Hematopoietic multipotent progenitor cell treated with erythropoietin and hydrocortisone succinate and interleukin-3 and kit ligand, for 17 days (in vitro differentiated cells): ENCODE data around the gene RPRD1B.
"Not testable (repeated sequence)": the region's sequence is repeated elsewhere in the genome, so short reads cannot be mapped to it uniquely, and the experiment has no call there.

Experiments used
- DNase-seq: peaks from one replicate; pipeline ENCODE4 v3.0.0-alpha.2; 2015; ENCODE audit warnings: low spot score

The RPRD1B gene

DNA sequence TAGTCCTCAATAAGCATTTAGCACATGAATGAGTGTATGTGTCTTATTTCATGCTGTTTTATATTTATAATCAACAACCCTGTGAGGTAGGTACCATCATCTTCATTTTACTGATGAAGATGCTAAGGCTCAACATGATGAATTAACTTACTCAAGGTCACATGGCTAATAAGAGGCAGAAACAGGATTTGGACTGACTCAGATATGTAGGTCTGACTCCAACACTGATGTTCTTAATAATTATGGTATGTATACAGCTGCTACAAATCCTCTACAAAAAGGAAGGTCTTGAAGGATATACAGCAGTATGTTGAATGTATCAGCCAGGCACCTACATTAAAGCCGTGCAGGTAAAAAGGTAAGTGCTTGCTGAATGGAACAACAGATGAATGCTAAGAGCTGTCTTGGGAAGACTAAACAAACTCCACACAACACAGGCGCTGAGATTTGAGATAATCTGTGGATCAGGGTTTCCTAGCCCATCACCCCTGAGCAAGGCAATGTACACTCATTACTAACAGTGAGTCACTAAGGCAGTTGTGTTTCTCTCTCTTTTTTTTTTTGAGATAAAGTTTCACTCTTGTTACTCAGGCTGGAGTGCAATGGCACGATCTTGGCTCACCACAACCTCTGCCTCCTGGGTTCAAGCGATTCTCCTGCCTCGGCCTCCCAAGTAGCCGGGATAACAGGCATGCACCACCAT, 32.2 kb upstream of the RPRD1B start:
- no peak for DNase-seq

DNA sequence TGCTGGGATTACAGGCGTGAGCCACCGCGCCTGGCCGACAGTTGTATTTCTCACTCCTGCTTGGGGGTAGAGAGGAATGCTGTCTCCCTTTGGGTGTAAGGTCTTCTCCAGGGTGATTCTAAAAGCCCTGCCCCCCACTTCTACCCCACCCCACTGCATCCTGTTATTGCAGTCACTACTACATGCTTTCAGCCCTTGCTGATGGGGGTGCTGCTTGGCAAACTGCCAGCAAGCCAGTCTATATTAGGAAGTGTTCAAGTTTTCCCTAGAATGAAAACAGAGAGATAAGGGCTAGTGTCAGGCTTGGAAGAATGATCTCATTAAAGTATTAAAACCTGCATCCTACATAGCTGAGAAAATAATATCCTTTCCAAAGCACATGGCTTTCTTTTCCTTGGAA, 31.6 kb upstream of the RPRD1B start:
- DNase-seq = no peak

DNA sequence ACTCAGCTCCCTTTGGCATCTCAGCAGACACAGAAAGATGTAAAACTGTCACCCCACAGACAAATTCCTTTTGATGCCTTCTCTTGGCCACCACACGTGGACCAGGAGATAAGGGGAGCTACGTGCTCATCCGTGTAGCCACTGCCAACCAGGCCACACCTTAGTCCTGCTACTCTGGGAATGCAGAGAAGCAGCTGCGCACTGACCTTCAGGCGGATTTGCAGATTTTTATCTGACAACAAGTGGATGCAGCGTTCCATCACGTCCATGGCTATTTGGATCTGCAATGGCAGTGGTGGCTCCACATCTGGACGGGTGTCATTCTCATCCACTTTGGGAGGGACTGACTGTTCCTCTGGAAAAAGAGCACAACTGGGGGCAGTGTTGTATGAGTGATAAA, 31.1 kb upstream of the RPRD1B start:
- DNase-seq = no peak

DNA sequence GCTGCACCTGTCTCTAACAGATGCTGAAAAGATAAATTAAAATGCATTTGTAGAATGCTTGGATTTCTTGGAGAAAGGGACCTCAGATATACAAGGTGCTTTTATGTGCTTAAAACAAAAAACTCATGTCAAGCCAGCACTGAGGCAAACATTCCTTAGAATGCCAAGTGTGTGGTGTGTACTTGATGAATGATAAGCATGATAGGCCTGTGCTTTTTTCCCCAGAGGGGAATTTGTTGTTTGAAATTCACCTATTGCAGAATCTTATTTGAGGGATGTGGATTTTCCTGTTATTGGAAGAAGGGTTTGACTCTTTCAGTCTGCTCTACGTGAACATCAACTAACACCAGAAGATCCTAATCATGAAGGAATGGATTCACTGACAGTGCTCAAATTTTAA, 29.1 kb upstream of the RPRD1B start:
- no peak for DNase-seq

DNA sequence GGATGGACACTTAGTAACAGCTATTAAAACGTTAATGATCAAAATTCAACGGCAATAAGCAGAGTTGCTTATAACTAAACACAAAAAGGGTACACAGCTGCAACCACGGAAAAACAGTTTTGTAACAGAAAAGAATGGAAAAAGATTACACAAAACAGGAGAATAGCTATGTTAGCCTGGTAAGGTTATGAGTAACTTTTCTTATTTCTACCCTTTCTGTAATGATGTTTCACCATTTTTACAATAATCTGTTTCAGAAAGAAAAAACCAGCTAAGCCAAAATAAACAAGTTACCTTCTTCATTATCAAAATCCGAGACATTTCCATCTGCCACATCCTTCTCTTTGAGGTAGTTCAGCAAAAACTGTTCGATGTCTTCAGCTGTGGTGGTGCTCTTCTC, 27.6 kb upstream of the RPRD1B start:
- DNase-seq = no peak

DNA sequence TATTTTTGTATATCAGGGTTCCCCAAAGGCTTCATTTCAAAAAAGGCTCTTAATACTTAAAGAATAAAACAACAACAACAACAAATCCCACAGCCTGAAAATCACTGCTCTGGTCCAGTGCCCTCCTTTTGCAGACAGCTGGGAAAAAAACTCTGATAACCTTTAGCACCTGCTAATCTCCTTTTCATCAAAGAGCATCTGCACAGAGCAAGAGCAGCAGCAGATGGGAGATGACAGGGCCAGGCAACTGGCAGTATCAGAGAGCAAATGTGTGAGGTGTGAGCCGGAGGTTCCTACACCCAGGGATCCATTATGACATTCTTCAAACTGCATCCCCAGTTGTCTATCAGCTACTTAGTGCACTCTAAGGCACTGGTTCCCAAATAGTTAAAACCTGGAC, 26.0 kb upstream of the RPRD1B start:
- no peak for DNase-seq

DNA sequence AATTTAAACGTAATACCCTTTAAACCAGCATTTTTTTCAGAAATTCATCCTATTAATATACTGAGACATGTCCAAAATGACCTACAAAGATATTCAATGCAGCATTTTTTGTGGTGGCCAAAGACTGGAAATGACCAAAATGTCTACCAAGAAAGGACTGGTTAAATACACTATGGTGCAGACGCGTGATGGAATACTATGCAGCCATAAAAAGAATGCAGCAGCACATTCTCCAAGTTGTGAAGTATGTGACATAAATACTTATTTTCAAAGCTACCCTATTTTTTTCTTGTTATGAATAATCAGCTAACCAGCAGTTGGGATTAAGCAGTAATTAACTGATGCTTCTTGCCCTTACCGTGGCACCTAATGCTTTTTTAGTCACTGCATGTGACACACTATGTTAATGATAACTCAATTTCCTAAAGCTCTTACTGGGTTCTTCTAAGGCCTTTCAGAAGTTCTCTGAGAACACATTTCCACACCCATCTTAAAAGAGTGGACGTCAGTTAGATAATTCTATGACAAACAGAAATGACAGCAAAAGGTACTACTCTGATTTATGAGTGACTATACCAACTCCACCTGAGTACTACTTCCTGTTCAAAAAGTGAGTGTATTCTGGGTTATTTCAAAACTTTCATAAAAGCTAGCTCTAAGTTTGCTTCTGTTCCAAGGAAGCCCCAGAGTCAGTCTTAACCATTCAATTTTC, 25.2 kb upstream of the RPRD1B start:
- DNase-seq = no peak

DNA sequence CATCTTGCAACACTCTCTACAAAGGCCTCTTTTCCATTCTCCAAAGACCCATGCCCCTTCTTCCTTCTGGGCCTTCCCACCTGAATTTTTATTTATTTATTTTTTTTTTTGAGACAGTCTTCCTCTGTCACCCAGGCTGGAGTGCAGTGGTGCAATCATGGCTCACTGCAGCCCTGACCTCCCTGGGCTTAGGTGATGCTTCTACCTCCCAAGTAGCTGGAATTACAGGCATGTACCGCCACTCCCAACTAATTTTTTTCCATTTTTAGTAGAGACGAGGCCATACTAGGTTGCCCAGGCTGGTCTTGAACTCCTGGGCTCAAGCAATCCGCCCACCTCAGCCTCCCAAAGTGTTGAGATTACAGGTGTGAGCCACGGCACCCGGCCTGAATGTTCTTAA, 24.1 kb upstream of the RPRD1B start:
- not testable (repeated sequence) for DNase-seq

DNA sequence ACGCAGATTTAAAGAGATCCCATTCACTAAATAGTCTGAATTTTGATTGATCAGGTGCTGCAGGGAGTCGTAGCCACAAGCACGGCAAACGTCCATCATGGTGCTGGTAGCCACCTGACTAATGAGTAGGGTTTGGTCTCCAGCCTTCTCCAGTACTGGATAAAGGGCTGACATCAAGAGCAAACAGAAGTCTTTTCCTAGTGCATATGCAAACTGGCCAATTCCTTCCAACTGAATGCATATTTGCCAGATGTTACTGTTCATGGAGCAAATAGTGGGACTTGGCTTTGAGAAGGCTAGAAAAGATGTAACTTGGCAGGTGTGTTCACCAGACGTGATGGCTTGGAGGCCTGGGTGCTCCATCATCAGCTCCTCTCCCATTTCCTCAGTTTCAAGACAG, 21.9 kb upstream of the RPRD1B start:
- DNase-seq = no peak

DNA sequence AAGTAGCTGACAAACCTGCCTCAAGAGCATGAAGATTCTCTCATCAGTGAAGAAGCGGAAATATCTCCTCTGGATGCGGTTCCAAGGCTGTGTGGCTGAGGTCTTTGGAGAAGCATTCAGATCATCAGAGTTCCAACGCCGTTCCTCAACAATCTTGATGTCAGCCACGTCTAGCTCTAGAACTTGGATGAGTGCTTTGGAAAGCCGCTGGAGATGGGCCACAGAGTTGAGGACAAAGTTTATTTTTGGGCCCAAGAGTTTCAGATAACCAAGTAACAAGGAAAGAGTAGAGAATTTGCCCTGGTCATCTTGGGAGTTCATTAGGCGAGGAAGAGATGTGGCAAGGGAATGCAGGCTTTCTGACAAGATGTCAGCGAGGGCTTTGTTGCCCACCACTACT, 21.2 kb upstream of the RPRD1B start:
- DNase-seq = no peak

DNA sequence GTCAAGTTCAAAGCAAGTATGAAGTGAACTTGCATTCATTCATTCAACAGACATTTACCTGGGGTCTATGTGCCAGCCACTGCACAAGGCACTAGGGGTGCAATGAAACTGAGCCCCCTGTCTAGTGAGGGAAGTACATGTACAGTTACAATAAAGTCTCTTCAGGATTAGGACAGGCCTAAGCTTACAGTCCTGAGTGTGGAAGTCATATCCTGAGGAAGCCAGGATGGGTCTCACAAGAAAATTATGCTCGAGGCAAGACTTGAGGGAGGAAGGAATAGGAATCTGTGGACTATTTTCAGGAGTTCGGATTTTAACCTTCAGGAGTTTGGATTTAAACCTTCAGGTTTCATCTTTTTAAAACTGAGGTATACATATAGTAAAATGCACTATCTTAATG, 19.7 kb upstream of the RPRD1B start:
- DNase-seq = no peak

DNA sequence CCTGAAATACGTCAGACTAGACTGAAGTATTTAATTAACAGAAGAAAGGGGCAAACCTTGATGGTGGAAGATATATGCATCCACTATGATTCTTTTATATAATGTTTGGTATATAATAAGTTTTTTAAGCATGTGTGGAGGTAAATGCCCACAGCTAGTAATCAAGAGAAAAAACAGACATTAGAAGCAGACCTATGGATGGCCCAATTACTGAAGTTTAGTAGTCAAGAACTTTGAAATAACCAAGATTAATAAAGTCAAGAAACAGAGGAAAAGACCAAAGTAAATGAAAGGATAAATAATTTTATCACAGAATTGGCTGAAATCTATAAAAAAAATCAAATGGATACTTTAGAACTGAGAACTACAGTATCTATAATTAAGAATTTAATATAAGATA, 15.6 kb upstream of the RPRD1B start:
- no peak for DNase-seq

DNA sequence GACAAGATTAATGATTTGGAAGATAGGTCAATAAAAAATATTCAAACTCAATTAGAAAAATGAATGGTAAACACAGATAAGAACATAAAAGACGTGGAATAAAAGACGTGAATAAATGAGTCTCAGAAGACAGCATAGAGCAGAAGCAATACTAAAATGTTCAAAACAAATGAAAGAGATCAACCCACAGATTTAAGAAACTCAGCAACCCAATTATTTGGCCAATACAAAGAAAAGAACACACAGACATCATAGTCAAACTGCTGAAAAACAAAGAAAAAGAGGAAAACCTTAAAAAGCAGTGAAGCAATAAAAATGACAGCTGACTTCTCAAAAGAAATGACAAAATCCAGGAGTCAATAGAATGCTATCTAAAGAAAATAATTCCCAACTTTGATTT, 15.2 kb upstream of the RPRD1B start:
- DNase-seq = no peak

DNA sequence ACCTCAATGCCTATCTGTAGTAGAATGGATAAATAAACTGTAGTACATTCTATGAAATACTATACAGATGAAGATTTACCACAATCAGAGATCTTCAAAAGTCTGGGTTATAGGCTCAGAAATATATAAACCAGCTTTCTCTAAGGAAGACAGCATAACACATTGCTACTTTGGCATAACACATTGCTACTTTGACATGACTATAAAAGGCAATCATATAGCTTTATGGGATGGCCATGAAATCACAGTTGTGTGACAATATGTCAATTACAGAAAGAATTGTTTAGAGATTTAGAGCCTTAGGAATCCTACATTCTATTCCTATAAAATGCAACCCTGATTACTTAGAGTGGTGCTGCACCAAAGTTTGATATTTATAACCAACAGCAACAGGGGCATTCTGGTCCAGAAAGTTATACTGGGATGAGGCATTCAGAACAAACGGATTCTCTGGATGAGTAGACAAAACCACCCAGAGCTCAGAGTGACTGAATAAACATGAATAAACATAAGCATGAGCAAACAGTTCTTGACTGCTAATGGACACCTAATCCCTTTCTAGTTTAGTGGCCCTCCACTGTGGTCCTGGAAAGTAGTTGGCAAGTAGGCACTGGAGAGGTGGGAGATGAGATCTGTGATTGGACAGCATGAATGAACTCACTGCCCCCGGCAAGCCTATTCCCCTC, 12.3 kb upstream of the RPRD1B start:
- no peak for DNase-seq

DNA sequence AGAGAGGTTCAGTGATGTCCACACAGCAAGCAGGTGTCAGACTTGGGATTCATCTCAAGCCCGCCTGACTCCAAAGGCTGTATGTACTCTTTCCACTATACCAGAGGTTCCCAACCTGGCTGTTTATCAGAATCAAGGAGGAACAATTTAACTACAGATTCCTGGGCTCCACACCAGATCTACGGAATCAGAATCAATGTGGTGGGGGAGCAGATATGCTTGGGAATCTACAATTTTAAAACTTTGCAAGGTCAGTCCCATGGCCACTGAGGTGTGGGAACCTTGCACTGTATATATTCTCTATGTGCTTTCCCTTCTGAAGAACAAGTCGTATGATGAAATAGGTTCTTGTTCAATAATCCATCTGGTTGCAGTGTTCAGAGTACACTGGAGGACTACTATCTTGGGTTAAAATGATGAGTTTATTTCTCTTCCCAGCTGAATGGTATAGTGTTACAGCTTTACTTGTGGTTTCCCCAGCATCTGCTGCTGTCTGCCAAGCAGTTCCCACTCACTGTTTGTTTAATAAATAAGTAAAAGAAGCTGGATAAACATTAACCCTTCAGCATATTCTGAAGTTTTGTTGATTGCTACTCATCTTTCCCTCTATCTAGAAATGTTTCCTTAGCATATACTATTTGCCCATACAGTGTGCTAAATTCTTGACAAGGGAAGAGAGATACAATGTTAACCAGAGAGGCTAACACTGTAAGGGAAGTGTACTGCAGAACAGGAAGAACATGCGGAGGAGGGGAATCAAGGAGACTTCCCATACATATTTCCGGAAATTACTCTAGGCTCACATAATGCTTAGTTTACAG, 10.2 kb upstream of the RPRD1B start:
- no peak for DNase-seq

DNA sequence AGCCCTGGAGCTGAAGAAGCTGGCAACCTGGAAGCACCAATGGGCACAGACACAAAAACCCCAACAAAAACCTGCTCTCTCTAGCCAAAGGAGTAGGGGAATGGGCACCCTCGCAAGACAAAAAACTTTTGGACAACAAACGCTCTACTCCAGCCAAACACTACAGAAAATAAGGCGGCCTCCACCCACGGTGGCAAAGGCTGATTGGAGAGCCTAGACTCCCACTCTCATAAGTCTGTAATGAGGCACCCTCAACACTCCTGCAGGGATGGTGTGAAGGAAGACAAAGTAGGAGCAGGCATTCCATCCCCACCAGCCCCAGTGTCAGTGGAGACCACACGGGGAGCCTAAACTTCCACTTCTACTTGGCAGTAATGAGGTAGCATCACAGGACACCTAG, 9.1 kb upstream of the RPRD1B start:
- DNase-seq = no peak

DNA sequence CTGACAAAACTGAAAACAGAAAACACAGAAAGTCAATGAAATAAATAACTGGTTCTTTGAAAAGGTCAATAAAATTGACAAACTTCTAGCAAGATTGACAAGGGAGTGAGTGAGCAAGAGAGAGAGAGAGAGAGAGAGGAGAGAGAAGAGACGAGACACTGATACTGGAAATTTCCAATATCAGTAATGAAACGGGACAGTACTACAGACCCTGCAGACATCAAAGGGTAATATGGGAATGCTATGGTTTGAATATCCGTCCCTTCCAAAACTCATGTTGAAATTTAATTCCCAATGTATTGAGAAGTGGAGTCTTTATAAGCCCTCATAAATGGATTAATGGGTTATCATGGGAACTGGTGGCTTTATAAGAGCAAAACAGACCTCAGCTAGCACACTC, 4.1 kb upstream of the RPRD1B start:
- no peak for DNase-seq

DNA sequence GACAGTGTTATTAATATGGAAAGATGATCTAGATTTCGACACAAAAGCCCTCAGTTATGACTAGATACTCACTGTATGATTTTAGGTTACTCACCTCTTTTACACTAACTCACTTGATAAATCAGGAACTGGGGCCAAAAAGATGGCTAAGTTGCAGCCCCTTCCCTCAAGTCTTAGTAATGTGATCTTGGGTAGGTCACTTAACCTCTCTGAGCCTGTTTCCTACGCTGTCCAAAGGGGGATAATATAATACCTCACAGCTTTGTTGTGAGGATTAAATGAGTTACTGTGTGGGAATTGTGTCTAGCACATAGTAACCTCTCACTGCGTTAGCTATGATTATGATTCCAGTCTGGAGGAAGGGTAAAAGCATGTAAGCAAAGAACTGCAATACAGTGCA, 1.6 kb upstream of the RPRD1B start:
- no peak for DNase-seq

DNA sequence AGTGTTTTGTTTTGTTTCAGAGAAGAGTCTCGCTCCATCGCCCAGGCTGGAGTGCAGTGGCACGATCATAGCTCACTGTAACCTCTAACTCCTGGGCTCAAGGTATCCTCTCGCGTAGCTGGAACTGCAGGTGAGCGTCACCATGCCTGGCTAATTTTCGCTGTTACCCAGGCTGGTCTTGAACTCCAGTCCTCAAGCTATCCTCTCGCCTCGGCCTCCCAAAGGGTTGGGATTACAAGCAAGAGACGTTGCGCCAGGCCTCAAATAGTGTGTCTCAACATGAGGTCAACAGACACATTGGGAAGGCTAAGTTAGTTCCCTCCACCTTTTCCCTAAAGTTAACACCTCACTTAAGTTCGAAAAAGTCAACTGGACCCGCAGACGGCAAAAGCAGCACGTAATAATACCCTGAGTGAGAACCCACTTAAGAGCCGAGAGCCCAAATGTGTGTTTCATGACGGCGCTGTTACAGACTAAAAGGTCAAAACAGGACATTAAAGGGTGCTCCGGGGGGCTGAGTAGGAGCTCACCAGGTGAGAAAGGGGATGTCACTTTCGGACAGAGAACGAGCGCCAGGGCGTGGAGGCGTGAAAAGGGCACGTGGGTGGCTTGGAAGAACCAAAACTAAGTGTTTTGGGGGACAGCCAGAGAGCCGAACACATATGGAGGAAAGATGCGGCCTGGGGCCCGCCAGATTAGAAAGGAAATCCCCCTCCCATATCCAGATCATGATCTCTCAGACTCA, 789 bp upstream of the RPRD1B start:
- DNase-seq = no peak

DNA sequence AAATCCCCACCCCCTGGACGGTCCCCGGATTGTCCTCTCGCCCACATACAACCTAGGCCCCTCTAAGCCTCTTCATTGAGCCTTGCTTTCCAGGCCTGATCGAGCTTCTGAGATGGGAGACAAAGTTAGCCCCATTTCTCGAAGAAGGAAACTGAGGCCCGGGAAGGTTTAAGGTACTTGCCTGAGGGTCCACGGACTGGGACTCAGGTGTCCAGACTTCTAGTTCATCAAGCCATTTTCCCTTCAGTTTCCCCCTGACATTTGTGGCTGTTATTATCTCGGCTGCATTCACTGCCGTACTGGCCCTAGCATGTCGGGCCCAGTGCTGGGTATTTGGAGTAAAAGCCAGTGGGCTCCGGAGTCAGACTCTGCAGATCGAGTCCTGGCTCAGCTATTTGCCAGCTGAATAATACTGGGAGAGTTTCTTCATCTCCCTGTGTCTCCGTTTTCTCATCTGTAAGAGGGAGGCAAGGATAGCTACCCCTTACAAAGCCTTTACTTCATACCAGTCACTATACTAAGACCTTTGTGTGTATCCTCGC, 633 bp downstream of the RPRD1B start:
- DNase-seq = peak; percentile 36

DNA sequence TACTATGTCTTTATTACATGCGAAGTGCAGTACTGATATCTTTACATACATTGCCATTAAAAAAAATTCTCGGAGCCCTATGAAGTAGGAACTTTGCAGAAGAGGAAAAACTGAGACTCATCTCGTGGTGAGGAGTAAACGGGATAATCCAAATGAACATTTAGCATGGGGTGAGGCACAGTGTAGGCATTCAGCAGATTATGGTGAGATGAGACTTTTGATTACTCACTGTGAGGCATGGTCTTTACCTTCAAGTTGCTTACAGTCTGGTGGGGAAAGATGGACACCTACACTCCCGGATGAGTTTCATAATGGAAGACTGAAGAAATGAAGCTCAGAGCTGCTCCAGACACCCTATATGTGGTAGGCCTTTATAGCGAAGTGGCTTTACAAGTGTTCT, 1.4 kb downstream of the RPRD1B start:
- no peak for DNase-seq

DNA sequence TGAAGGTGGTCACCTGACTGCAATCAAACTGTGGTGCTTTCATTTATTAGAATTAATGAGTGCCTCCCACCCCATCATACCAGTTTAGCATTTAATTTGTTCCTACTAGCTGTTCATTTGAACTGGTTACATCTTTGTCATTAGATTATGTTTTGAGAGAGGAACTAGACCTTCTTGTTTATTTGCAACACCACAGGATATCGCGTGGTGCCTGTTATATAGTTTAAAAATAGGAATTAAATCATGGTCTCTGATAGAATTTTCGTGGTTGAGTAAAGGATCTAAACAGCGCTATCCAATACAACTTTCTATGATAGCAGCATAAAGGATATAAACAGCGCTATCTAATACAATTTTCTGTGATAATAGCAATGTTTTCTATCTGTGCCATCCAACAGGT, 2.8 kb downstream of the RPRD1B start:
- DNase-seq = no peak
